GM18909 (cell line): ENCODE data around the gene ZEB1.
A peak's percentile ranks its signal among the peaks of the same experiment; 100 is the strongest.
"Not testable (repeated sequence)": the region's sequence is repeated elsewhere in the genome, so short reads cannot be mapped to it uniquely, and the experiment has no call there.

Source experiments
- ATAC-seq: cut with Tn5 transposase; IDR thresholded peaks from one replicate; pipeline ENCODE4 v1.9.1; 2021; ENCODE audit warnings: mild to moderate bottlenecking; ENCODE audit not compliant: unreplicated experiment, poor library complexity

Gene ZEB1

GRCh38 chr10:31362023-31362641 is 43.1 kb downstream of the ZEB1 start:
- no peak for ATAC-seq

- not testable (repeated sequence) for ATAC-seq
Measured at GRCh38 chr10:31363696-31364095, 44.7 kb downstream of the ZEB1 start.

- not testable (repeated sequence) for ATAC-seq
Measured at GRCh38 chr10:31364238-31364637, 45.2 kb downstream of the ZEB1 start.

GRCh38 chr10:31366703-31367102 is 47.7 kb downstream of the ZEB1 start:
- no peak for ATAC-seq

- ATAC-seq = no peak
Measured at GRCh38 chr10:31368724-31369123, 49.7 kb downstream of the ZEB1 start.

GRCh38 chr10:31372439-31372838 is 53.4 kb downstream of the ZEB1 start:
- no peak for ATAC-seq

GRCh38 chr10:31374146-31374696 is 55.2 kb downstream of the ZEB1 start:
- no peak for ATAC-seq

- ATAC-seq = no peak
Measured at GRCh38 chr10:31381171-31381570, 62.2 kb downstream of the ZEB1 start.

- no peak for ATAC-seq
Measured at GRCh38 chr10:31381766-31382316, 62.8 kb downstream of the ZEB1 start.

- peak; percentile 98 for ATAC-seq
Measured at GRCh38 chr10:31383810-31384588, 65.0 kb downstream of the ZEB1 start.

GRCh38 chr10:31384589-31384949 is 65.6 kb downstream of the ZEB1 start:
- ATAC-seq = peak; percentile 30

- ATAC-seq = no peak
Measured at GRCh38 chr10:31390804-31391203, 71.8 kb downstream of the ZEB1 start.

GRCh38 chr10:31393844-31394243 is 74.8 kb downstream of the ZEB1 start:
- peak; percentile 74 for ATAC-seq

GRCh38 chr10:31395695-31396094 is 76.7 kb downstream of the ZEB1 start:
- no peak for ATAC-seq

GRCh38 chr10:31396376-31396775 is 77.4 kb downstream of the ZEB1 start:
- ATAC-seq = no peak

GRCh38 chr10:31397852-31398251 is 78.8 kb downstream of the ZEB1 start:
- ATAC-seq = no peak

- no peak for ATAC-seq
Measured at GRCh38 chr10:31399171-31399570, 80.2 kb downstream of the ZEB1 start.

- ATAC-seq = no peak
Measured at GRCh38 chr10:31399631-31400030, 80.6 kb downstream of the ZEB1 start.

- ATAC-seq = no peak
Measured at GRCh38 chr10:31401287-31401686, 82.3 kb downstream of the ZEB1 start.

- ATAC-seq = no peak
Measured at GRCh38 chr10:31404640-31405039, 85.6 kb downstream of the ZEB1 start.

- ATAC-seq = not testable (repeated sequence)
Measured at GRCh38 chr10:31405829-31406228, 86.8 kb downstream of the ZEB1 start.
